Neural cell (in vitro differentiated cells): Measurements from ENCODE around the gene CENPO. TPM values are rescaled to one million over a fixed set of nuclear protein-coding genes. Genes with fewer than 3 reads are reported as not detected.

ENCODE experiments used
- H2AFZ ChIP-seq: fragments of 200-600, 300-800 bp; sonication (generic), shearing (Covaris generic); 2 replicates; pipeline ENCODE4 v1.6.0; 2014; ENCODE audit warnings: low read depth, mild to moderate bottlenecking, antibody characterized with exemption, low read length, moderate library complexity
- H3F3A ChIP-seq: fragments of 200-600 bp; shearing (Covaris generic); 2 replicates; pipeline ENCODE4 v1.6.1; 2016; ENCODE audit warnings: mild to moderate bottlenecking, moderate library complexity, mixed read lengths, antibody characterized with exemption, low read length; ENCODE audit not compliant: insufficient read depth, poor library complexity, severe bottlenecking
- H3K27ac ChIP-seq: fragments of 200-600, 300-800 bp; sonication (generic), shearing (Covaris generic); 2 replicates; pipeline ENCODE4 v1.5.1; 2014; ENCODE audit warnings: mild to moderate bottlenecking, low read length, moderate library complexity
- H3K27me3 ChIP-seq: fragments of 300-800, 200-600 bp; sonication (generic), shearing (Covaris generic); 2 replicates; pipeline ENCODE4 v1.6.0; 2014; ENCODE audit warnings: mild to moderate bottlenecking, low read depth, low read length, moderate library complexity; ENCODE audit not compliant: insufficient read depth
- H3K36me3 ChIP-seq: fragments of 300-800, 200-600 bp; sonication (generic), shearing (Covaris generic); 2 replicates; pipeline ENCODE4 v1.5.1; 2014; ENCODE audit warnings: mild to moderate bottlenecking, antibody characterized with exemption, low read length, moderate library complexity; ENCODE audit not compliant: insufficient read depth
- H3K4me2 ChIP-seq: fragments of 300-800, 200-600 bp; sonication (generic), shearing (Covaris generic); 2 replicates; pipeline ENCODE4 v1.6.0; 2014; ENCODE audit warnings: mild to moderate bottlenecking, low read length
- H3K4me3 ChIP-seq: fragments of 300-800, 200-600 bp; sonication (generic), shearing (Covaris generic); 2 replicates; pipeline ENCODE4 v1.5.1; 2014; ENCODE audit warnings: mild to moderate bottlenecking, low read length, moderate library complexity
- H3K79me2 ChIP-seq: fragments of 200-600 bp; shearing (Covaris generic); replicated peaks from 2 replicates; pipeline ENCODE4 v1.6.0; 2014; ENCODE audit warnings: mild to moderate bottlenecking, low read length, moderate library complexity; ENCODE audit not compliant: insufficient read depth
- H3K9ac ChIP-seq: fragments of 300-800, 200-600 bp; sonication (generic), shearing (Covaris generic); 2 replicates; pipeline ENCODE4 v1.6.1; 2016; ENCODE audit warnings: mild to moderate bottlenecking, low read length, mixed read lengths
- H3K9me2 ChIP-seq: fragments of 200-600 bp; shearing (Covaris generic); 2 replicates; pipeline ENCODE4 v1.6.1; 2016; ENCODE audit warnings: mild to moderate bottlenecking, low read length, mixed read lengths; ENCODE audit not compliant: insufficient read depth
- H3K9me3 ChIP-seq: fragments of 200-600, 300-800 bp; sonication (generic), shearing (Covaris generic); 2 replicates; pipeline ENCODE4 v1.6.1; 2016; ENCODE audit warnings: mild to moderate bottlenecking, mixed run types, low read length, moderate library complexity, mixed read lengths
- H4K20me1 ChIP-seq: fragments of 200-600 bp; shearing (Covaris generic); 2 replicates; pipeline ENCODE4 v1.6.1; 2016; ENCODE audit warnings: mild to moderate bottlenecking, mixed run types; ENCODE audit not compliant: insufficient read depth
- CTCF ChIP-seq: fragments of 450-650 bp; IDR thresholded peaks from 2 replicates; pipeline ENCODE4 v1.5.1; 2014; ENCODE audit warnings: antibody characterized with exemption, mild to moderate bottlenecking, moderate library complexity; ENCODE audit not compliant: poor library complexity, severe bottlenecking
- EP300 ChIP-seq: fragments of 450-650 bp; conservative IDR thresholded peaks from 2 replicates; pipeline ENCODE4 v1.6.1; 2014; ENCODE audit warnings: antibody characterized with exemption, mild to moderate bottlenecking, moderate library complexity; ENCODE audit not compliant: poor library complexity, severe bottlenecking
- EZH2 ChIP-seq: fragments of 200-600, 300-800 bp; shearing (Covaris generic), sonication (generic); IDR thresholded peaks from 2 replicates; pipeline ENCODE4 v1.6.1; 2014; ENCODE audit warnings: antibody characterized with exemption, low read length, borderline replicate concordance, mild to moderate bottlenecking; ENCODE audit not compliant: insufficient read depth, poor library complexity, severe bottlenecking
- MXI1 ChIP-seq: fragments of 450-650 bp; conservative IDR thresholded peaks from 2 replicates; pipeline ENCODE4 v1.6.1; 2014; ENCODE audit warnings: antibody characterized with exemption, mild to moderate bottlenecking; ENCODE audit not compliant: poor library complexity, severe bottlenecking
- POLR2AphosphoS5 ChIP-seq: IDR thresholded peaks from 2 replicates; pipeline ENCODE4 v1.6.1; 2012
- RAD21 ChIP-seq: fragments of 450-650 bp; conservative IDR thresholded peaks from 2 replicates; pipeline ENCODE4 v1.6.1; 2014; ENCODE audit warnings: antibody characterized with exemption, mild to moderate bottlenecking, moderate library complexity
- REST ChIP-seq: IDR thresholded peaks from 2 replicates; pipeline ENCODE4 v1.6.1; 2012; ENCODE audit warnings: borderline replicate concordance
- SMC3 ChIP-seq: fragments of 450-650 bp; conservative IDR thresholded peaks from 2 replicates; pipeline ENCODE4 v1.6.1; 2014; ENCODE audit warnings: antibody characterized with exemption, mild to moderate bottlenecking, moderate library complexity; ENCODE audit not compliant: poor library complexity
- TAF1 ChIP-seq: IDR thresholded peaks from 2 replicates; pipeline ENCODE4 v1.6.1; 2012; ENCODE audit warnings: low read depth
- polyA plus RNA-seq: library from polyadenylated mRNA; depleted of rRNA; stranded (reverse); fragments of >200 nt; gene quantifications from 2 replicates; pipeline ENCODE4 v1.2.3, GENCODE V29; 2014

Gene CENPO
- polyA plus RNA-seq, 1 donor from 2014 or later = 4.4 TPM

GRCh38 chr2:24828238-24828996, 35.2 kb downstream of the CENPO start:
- no peak overlapping the region for H2AFZ ChIP-seq
- H3K4me2 ChIP-seq = no peak overlapping the region
- no peaks in the 10 kb centered on the region for H3K36me3 ChIP-seq
- no peak overlapping the region for H3K9ac ChIP-seq
- no peaks in the 10 kb centered on the region for H3K9me3 ChIP-seq
- H3K27me3 ChIP-seq = no peaks in the 10 kb centered on the region
- H4K20me1 ChIP-seq = no peaks in the 10 kb centered on the region
- H3F3A ChIP-seq = no peaks in the 10 kb centered on the region
- H3K9me2 ChIP-seq = no peaks in the 10 kb centered on the region
- TF ChIP-seq RAD21 (no peak), REST (no peak), EP300 (no peak), CTCF (no peak), MXI1 (no peak), POLR2AphosphoS5 (no peak), TAF1 (no peak), EZH2 (no peak), SMC3 (no peak)
- no peaks in the 10 kb centered on the region for H3K79me2 ChIP-seq
- no peak overlapping the region for H3K4me3 ChIP-seq
- H3K27ac ChIP-seq = no peak overlapping the region

- no peaks in the 10 kb centered on the region for H3K9me2 ChIP-seq
- no peaks in the 10 kb centered on the region for H3K36me3 ChIP-seq
- no peak overlapping the region for H3K4me2 ChIP-seq
- H4K20me1 ChIP-seq = no peaks in the 10 kb centered on the region
- no peak overlapping the region for H3K4me3 ChIP-seq
- no peaks in the 10 kb centered on the region for H3K79me2 ChIP-seq
- H3K27ac ChIP-seq = no peak overlapping the region
- H3F3A ChIP-seq = no peaks in the 10 kb centered on the region
- no peak overlapping the region for H2AFZ ChIP-seq
- no peak overlapping the region for H3K9ac ChIP-seq
- no peaks in the 10 kb centered on the region for H3K27me3 ChIP-seq
- no peaks in the 10 kb centered on the region for H3K9me3 ChIP-seq
- no peak for TF ChIP-seq CTCF
- no peak for TF ChIP-seq MXI1
- no peak for TF ChIP-seq SMC3
- TF ChIP-seq EP300 = no peak
- TF ChIP-seq POLR2AphosphoS5 = no peak
- TF ChIP-seq RAD21 = no peak
- no peak for TF ChIP-seq EZH2
- no peak for TF ChIP-seq REST
- no peak for TF ChIP-seq TAF1
Observed at GRCh38 chr2:24830351-24830750, 37.1 kb downstream of the CENPO start.
